T-helper 22 cell (primary cell): ENCODE data around the gene TSC22D1.
"Not testable (repeated sequence)": the region's sequence is repeated elsewhere in the genome, so short reads cannot be mapped to it uniquely, and the experiment has no call there.

Source experiments
- DNase-seq: peaks from one replicate; pipeline ENCODE4 v3.0.0-alpha.2; 2020; ENCODE audit warnings: low read depth

TSC22D1 gene

DNA sequence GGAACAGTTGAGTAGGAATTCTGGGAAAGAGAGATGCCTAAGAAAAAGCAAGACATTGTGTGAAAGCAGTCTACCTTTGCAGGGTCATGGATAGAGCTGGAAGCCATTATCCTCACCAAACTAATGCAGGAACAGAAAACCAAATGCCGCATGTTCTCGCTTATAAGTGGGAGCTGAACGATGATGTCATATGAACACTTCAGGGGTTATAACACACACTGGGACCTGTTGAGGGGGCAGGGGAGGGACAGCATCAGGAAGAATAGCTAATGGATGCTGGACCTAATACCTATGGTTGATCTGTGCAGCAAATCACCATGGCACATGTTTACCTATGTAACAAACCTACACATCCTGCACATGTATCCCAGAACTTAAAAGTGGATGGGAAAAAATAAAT lies 69.9 kb downstream of the TSC22D1 start:
- no peak for DNase-seq

DNA sequence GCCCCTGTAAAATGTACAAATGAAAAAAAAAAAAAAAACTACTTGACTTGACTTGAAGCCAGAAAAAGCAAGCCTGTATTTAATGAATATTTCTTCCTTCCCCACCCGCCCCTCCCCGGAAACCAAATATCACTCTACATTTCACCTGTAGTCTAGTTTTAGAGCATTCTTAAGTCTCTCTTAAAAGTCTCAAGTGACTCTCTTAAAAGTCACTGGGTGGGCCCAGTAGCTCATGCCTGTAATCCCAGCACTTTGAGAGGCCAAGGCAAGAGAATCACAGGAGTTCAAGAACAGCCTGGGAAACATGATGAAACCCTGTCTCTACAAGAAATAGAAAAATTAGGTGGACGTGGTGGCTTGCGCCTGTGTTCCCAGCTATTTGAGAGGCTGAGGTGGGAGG lies 72.0 kb downstream of the TSC22D1 start:
- DNase-seq, result no peak

DNA sequence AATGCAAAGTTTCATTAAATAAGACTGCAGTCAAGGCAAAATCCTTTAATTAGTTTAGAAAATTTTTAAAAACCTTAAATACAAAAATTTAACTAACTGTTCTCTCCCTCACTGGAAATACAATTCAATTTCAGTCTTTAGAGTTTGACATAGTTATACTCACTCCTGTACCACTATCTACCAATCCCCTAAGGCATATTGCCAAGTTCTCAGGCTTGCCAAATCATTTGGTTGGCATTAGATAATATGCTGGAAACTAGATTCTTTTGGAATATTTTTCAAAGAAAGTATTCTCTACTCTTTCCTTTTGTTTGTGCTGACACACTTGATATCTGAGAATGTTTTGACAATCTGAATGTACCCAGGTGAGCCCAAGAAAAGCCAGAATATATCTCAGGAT lies 77.2 kb downstream of the TSC22D1 start:
- DNase-seq, result no peak

DNA sequence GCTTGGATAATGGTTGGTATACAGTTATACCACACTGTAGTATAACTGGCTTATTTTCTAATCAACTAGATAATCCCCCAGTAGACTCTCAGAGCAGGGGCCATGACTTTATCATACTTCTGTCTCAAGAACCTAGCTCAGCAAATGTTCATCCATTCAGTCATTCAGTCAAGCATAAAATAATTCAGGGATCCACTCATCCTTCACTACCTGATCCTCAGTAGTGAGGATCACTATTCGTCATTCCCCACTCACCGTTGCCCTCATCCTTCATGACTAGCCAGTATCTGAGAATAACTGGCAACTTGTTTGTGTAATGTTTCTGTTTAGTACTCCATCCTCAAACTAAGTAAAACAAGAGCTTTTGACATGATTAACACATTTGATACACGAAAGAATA lies 77.6 kb downstream of the TSC22D1 start:
- no peak for DNase-seq

DNA sequence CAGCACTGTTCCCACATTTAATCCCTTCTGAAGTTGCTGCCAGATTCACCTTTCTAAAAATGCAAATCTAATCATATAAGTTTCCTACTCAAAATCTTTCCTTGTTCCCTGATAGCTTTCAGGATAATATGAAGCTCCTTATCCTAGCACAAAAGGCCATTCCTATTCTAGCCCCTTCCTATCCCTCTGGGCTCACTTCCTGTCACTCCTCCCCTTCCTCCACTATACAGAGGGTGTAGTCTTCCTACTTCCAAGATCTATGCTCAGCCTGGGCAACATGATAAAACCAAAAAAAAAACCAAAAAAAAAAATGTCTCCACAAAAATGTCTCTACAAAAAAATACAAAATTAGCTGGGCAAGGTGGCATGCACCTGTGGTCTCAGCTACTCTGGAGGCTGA lies 78.3 kb downstream of the TSC22D1 start:
- no peak for DNase-seq

DNA sequence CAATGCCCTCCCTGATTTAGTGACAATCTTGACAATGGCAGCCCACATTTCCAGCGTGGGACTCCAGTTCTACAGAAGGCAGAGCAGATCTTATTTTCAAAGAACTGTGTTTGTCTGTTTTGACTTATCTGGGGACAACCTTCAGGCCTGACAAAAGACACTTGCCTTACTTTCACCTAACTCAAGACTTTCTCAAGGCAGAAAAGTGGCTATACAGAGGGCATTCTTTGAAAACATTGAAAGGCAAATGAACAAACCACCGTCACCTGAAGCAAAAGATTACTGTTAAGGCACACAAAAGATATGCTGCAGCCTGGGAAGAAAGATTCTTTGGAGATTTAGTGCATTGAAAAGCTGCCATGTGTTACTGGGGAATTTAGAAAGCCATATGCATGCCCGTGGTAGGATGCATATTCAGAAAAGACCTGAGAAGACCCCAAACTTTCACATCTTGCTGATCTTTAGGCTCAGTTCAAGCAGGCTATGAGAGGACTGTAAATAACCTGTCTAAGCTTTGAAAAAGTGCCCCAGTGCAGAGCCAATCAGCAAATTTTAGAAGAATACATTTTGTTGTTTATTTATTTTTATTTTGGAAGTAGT lies 82.8 kb downstream of the TSC22D1 start:
- DNase-seq, result no peak

DNA sequence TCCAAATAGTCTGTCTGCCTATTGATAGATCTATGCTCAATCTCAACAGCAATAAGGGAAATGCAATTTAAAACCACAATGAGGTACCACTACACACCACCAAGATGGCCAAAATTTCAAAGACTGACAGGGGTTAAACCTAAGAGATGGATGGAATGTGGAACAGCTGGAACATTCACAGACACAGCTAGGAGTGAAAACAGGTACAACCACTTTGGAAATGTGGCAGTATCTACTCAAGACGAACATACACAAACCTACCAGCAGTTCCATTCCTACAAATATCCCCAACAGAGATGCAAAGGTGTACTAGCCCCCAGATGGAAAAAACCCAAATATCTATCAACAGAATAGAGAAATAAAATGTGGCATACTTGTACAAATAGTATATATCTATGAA lies 86.4 kb downstream of the TSC22D1 start:
- no peak for DNase-seq

DNA sequence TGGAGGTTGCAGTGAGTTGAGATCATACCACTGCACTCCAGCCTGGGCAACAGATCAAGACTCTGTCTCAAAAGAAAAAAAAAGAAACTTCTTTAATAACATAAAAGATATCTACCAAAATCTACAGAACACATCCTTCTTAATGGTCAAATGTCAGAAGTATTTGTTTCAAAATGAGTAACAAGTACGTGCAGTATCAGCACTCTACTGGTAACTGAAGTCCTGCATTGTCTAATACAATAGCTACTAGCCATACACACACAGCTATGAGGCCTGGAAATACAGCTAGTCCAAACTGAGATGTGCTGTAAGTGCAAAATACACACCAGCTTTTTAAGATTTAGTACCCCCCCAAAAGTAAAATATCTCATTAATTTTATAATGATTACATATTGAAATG lies 88.1 kb downstream of the TSC22D1 start:
- no peak for DNase-seq

DNA sequence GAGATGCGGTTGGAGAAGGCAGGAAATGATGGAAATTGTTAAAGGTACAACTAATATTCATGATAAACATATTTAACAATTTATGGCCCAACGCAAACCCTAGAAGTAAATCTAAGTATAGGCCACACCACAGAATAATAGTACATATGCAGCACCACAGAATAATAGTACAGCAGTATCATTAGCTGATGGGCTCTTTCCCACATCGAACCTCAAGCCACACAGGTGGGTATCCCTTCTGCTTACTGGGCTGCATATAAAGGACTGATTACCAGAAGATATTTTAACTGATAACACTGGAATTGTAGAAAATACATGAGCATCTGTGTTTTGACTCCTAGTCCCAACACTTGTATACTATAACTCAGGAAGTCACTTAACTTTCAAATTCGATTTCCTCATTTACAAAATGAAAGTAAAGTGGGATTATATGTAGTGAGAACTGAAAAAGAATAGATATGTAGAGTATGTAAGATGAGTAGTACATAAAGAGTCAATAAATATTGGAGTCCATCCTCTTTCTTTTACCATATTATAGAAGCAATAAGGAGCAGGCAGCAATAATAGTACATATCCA lies 91.5 kb downstream of the TSC22D1 start:
- DNase-seq, result no peak

DNA sequence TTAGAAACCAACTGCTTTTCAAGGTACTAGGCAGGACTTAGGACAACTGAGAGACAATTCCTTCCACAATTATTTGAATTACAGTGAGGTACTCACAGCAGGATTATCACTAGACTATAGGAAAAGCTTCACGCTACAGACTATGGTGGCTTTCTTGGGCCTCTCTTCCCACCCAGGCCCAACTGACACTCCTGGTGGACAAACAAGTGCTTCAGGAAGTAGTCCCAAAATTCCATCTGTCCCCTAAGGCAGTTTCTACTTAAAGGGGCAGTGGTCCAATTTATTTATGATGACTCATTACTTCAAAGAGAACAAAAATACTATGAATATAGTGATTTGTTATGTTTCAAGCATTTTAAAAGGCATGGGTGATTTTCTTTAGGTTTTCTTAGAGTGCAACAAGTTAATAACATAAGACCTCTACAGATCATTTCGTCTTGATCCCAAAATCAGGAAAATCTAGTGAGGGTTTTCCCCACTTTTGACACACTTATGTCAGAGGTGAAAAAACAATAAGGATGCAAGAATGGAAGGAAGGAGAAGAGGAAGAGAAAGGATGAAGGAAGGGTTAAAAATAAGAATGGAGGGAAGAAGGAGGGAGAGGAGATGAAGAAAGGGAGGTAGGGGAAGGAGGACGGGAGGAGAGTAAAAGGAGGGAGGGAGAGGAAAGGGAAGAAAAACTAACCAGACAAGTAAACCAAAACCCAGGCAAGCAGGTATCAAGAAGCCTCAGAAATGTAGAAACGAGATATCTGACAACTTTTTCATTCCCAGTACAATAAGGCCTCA lies 101.8 kb downstream of the TSC22D1 start:
- DNase-seq, result no peak

DNA sequence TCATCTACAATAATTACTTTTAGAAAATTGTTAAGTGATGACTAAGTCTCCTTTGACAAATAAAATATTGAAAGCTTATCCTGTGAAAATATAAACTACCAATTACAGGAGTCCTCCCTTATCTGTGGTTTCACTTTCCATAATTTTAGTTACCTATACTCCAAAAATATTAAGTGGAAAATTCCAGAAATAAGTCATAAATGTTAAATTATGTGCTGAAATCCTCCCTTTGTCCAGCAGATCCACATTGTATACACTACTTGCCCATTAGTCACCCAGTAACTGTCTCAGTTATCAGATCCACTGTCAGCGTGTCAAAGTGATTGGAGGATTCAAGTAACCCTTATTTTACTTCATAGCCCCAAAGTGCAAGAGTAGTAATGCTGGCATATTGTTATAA lies 104.4 kb downstream of the TSC22D1 start:
- no peak for DNase-seq

DNA sequence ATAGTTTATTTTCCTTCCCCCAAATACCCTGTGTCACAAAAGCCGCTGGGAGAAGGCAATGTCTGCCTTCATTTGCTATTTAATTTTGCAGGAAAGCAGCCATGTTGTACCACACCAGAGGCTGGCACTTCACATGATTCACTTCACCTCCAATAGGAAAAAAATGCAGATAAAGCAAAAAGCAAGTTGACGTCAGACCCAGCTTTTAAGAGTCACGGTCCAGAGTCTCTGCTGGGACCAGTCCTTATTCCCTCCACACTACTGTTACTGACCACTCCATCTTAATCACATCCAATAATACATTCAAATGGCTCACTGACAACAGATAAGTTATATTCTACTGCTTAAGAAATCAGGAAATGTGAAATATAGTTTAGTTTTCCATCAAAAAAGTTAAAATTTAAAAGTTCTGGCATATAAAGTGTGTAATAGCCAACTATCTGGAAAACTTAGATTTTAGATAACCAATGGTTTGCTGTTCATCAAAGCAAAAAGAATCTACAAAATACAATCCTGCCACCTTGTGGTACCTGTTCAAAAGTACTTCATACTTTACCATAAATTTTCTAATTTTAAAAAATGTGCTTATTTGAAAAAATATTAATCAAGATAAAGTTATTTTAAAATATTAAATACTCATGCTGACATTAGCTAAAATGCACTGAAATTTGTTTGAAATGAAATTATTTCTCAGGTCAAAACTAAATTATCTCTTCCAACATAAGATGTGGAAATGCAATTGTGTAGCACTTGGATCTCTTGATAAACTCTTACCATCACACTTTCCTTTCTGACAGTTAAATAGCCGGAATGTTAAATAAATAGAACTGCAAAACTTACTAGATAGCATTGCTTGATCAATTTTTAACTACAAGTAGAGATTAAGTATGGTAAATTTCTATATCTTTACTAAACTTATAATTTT lies 105.2 kb downstream of the TSC22D1 start:
- DNase-seq, result no peak

DNA sequence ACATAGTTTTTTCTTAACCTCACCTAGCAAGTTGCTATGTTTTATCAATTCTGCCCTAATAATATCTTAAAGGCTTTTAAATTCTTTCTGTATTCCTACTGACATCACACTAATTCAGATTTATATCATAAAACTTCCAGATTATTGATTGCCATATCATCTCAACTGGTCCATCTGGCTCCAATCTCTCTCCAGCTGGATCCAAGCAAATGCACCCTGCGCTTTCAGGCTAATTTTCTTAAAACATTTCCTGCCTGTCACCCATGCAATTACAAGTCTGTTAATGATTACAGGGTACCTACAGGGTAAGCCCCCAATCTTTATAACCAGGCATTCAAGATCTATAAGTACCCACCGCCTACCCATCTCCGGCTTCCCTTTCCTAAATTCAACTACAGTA lies 107.3 kb downstream of the TSC22D1 start:
- DNase-seq, result no peak

DNA sequence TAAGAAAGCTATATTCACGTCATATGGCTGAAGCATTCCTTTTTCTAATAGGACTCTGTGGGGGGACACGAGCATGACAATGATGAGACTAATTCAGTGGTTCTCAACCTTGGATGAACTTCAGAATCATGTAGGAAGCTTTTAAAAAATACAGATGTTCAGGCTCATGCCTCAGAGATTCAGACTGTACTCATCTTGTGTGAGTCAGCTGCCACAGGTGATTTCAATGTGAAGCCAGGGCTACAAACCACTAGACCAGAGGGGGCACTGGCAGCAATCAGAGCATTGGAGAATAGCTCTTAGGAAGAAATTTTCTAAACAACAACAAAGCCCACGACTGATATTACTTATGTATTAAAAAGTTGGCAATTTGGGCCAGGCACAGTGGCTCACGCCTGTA lies 110.8 kb downstream of the TSC22D1 start:
- no peak for DNase-seq

DNA sequence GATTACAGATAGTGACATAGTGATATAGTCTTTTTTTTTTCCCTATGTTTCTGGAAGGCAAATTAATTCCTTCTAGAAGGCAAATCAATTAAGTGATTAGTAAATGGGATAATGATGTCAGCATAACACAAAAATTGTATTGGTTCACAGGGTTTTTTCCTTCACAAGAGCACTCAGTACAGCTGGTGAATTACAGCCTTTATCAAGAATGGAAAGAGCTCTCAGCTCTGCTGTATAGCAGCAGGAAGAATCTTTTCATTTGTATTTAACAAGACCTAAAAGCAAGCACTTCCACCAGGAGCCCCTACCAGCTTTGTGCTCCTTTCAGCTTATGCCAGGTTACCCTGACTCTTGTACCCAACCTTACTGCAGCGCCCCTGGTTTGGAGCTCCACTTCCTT lies 111.7 kb downstream of the TSC22D1 start:
- DNase-seq, result no peak

DNA sequence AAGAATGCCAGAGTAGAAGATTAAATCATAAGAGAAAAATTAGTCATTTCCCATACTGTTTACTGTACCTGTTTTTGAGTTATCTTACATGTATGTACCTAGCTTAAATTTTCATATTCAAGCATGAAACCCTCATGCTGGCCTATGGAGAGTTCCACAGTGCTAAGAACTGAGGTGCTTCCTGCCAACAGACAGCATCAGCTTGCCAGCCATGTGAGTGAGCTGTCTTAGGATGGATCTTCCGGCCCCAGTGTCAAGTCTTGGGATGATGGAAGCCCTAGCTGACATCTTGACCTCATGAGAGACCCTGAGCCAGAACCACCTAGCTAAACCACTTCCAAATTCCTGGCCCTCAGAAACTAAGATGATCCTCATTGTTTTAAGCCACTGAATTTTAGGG lies 112.4 kb downstream of the TSC22D1 start:
- DNase-seq, result no peak

DNA sequence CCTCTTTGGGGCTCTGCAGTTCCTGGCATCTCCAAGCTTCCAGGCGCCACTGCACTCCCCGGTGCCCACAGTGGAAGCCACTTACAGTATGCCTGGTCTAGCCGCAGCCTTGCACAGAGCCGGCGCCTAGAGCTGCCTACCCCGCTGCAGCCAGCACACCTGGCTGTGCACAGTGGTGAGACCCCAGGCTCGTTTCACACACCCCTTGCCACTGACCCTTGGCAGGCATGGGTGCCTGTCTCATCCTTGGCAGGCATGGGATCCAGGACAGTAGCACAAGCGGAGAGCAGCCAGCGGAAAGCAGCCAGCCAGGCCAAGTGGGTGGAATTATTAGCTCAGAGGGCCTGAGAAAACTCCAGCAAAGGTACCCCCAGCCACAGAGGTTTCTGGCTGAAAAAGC lies 116.5 kb downstream of the TSC22D1 start:
- DNase-seq, result no peak

DNA sequence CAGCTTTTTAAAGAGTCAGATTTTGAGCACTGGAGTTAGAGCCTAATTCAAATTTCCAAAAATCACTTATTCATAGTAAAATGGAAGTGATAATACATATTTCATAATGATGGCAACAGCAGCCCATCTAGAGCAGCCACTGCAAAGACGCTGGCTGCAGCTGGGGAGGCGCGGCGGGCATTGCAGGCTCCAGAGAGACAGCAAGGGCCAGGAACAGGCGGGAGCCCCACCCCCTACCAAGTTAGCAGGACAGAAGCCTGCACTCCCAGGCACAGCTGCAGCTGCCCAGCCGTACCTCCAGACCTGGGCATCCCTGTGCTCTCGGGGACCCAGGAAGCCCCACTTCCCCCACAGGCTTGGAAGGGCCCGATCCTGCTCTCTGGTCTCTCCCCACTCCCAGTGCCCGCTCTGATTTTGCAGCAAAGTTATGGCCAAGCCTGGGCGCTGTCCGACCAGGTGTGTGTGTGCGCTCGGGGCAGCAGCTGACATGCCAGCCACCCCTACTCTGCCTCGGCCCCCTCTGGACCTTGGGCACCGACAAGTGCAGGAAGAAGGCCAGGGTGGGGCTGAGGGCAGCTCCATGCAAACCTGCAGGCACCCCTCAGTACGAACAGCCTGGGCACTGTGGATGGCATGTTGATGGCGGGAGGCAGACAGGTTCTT lies 117.7 kb downstream of the TSC22D1 start:
- no peak for DNase-seq

DNA sequence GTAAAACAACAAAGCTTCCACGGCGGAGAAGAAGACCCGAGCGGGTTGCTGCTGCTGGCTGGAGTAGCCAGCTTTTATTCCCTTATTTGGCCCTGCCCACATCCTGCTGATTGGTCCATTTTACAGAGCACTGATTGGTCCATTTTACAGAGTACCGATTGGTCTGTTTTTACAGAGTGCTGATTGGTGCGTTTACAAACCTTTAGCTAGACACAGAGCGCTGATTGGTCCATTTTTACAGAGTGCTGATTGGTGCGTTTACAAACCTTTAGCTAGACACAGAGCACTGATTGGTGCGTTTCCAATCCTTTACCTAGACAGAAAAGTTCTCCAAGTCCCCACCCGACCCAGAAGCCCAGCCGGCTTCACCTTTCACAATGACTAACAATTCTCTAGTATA lies 119.9 kb downstream of the TSC22D1 start:
- DNase-seq, result not testable (repeated sequence)

DNA sequence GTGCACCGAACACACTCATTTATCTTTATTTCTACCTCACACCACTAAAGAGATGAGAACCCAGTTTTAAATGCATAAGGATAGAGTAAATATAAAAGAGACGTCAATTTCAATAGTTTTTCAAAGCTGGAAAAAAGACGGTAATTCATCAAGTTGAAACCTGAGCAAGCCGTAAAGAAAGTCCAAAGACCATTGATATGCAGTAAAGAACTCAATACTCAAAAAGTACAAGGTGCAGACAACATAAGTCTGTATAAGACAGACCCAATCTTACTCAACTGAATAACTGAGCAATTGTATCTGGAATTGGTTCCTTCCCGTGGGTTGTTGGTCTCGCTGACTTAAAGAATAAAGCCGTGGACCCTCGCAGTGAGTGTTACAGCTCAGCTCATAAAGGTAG lies 120.4 kb downstream of the TSC22D1 start:
- DNase-seq, result no peak

DNA sequence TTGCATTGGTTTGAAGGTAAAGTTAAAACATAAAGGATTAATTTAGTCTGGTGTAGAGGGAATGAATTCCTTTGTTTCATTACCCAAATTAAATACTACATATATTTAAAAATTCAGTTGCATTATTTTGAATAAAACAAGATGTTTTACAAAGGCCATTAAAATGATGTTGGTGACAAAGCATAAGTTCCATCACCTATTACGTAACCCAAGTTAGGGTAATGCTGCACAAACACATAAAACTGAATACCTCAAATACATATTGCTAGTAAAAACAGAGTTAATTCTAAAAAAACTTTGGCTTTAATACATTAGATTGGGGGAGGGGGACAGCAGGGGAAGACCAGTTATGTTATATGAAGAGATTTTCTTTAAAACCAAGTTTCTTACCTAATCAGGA lies 122.2 kb downstream of the TSC22D1 start:
- no peak for DNase-seq

DNA sequence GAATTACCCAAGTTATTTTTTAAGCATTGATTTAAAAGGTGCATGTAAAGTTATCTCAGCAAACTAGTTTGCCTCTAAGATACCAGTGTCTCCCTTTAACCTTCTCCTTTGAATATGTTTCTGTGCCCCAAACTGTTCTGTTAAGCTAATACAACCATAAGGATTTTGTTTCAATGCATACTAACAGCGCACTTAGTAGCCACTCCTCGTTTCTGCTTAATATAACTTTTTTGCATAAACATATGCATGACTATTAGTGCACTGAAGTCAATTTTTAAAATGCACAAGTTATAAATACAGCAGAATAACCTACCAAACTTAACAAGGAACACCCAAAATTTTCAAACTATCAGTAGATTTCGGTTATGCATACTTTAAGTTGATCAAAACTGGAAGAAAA lies 123.1 kb downstream of the TSC22D1 start:
- DNase-seq, result no peak
